NT2/D1 (cell line): Measurements from ENCODE around the gene NMRK2.
"Not testable (repeated sequence)": the region's sequence is repeated elsewhere in the genome, so short reads cannot be mapped to it uniquely, and the experiment has no call there.

ENCODE experiments used
- DNase-seq: peaks from one replicate; pipeline ENCODE4 v3.0.0-alpha.2; 2011; ENCODE audit warnings: low read depth, low spot score
- H3K27me3 ChIP-seq: 2 replicates; pipeline ENCODE4 v1.6.0; 2011; ENCODE audit warnings: mild to moderate bottlenecking; ENCODE audit not compliant: insufficient read length, insufficient read depth
- H3K36me3 ChIP-seq: 2 replicates; pipeline ENCODE4 v1.6.1; 2011; ENCODE audit warnings: mild to moderate bottlenecking, low read length, mixed read lengths; ENCODE audit not compliant: insufficient read depth, insufficient read length
- H3K4me1 ChIP-seq: 2 replicates; pipeline ENCODE4 v1.5.1; 2011; ENCODE audit not compliant: insufficient read depth, insufficient read length
- H3K4me3 ChIP-seq: 2 replicates; pipeline ENCODE4 v1.5.1; 2011; ENCODE audit warnings: low read depth; ENCODE audit not compliant: insufficient read length
- H3K9ac ChIP-seq: 2 replicates; pipeline ENCODE4 v1.6.0; 2011; ENCODE audit warnings: low read depth; ENCODE audit not compliant: insufficient read length
- H3K9me3 ChIP-seq: 2 replicates; pipeline ENCODE4 v1.5.1; 2011; ENCODE audit warnings: mild to moderate bottlenecking, low read length; ENCODE audit not compliant: insufficient read depth
- SUZ12 ChIP-seq: IDR thresholded peaks from 2 replicates; pipeline ENCODE4 v1.6.1; 2011; ENCODE audit not compliant: insufficient read length, insufficient read depth; ENCODE audit errors: extremely low read depth
- YY1 ChIP-seq: IDR thresholded peaks from 2 replicates; pipeline ENCODE4 v1.6.1; 2011; ENCODE audit not compliant: insufficient read length, insufficient read depth
- ZNF274 ChIP-seq: IDR thresholded peaks from 2 replicates; pipeline ENCODE4 v1.6.1; 2011; ENCODE audit warnings: mild to moderate bottlenecking, low read depth, low read length

NMRK2 gene

GRCh38 chr19:3961007-3961406 lies 28.1 kb downstream of the NMRK2 start:
- no peak overlapping the region for H3K4me3 ChIP-seq
- peak overlapping the region; percentile 42 for H3K9ac ChIP-seq
- no peak for TF ChIP-seq SUZ12
- no peak for TF ChIP-seq YY1
- TF ChIP-seq ZNF274: no peak
- peaks cover 90% of the 10 kb centered on the region for H3K36me3 ChIP-seq
- H3K27me3 ChIP-seq: no peaks in the 10 kb centered on the region
- H3K4me1 ChIP-seq: peaks cover 5% of the 10 kb centered on the region
- no peak for DNase-seq
- no peaks in the 10 kb centered on the region for H3K9me3 ChIP-seq

GRCh38 chr19:3963458-3964255 lies 30.8 kb downstream of the NMRK2 start:
- H3K4me3 ChIP-seq: no peak overlapping the region
- TF ChIP-seq YY1 (no peak), SUZ12 (no peak), ZNF274 (no peak)

GRCh38 chr19:3964256-3965194 lies 31.7 kb downstream of the NMRK2 start:
- TF ChIP-seq ZNF274: no peak
- no peak for TF ChIP-seq YY1
- no peak for TF ChIP-seq SUZ12
- H3K9ac ChIP-seq: no peak overlapping the region
- H3K4me3 ChIP-seq: no peak overlapping the region
- peaks cover 17% of the 10 kb centered on the region for H3K4me1 ChIP-seq
- H3K9me3 ChIP-seq: no peaks in the 10 kb centered on the region
- peaks cover 89% of the 10 kb centered on the region for H3K36me3 ChIP-seq
- H3K27me3 ChIP-seq: no peaks in the 10 kb centered on the region
- no peak for DNase-seq

More at GRCh38 chr19:3963458-3964255, 30.8 kb downstream of the NMRK2 start:
- Histone ChIP-seq H3K27me3 (no peaks in the 10 kb centered on the region), H3K36me3 (peaks cover 92% of the 10 kb centered on the region), H3K9ac (no peak overlapping the region), H3K9me3 (no peaks in the 10 kb centered on the region), H3K4me1 (peaks cover 16% of the 10 kb centered on the region)
- no peak for DNase-seq

- Histone ChIP-seq H3K9ac (peak overlapping the region; percentile 61), H3K36me3 (peaks cover 75% of the 10 kb centered on the region), H3K27me3 (no peaks in the 10 kb centered on the region), H3K4me3 (no peak overlapping the region), H3K4me1 (peaks cover 20% of the 10 kb centered on the region), H3K9me3 (no peaks in the 10 kb centered on the region)
- no peak for TF ChIP-seq SUZ12
- TF ChIP-seq YY1: no peak
- TF ChIP-seq ZNF274: no peak
- no peak for DNase-seq
Observed at GRCh38 chr19:3966051-3967017, 33.5 kb downstream of the NMRK2 start.

GRCh38 chr19:3967983-3968382 lies 35.1 kb downstream of the NMRK2 start:
- Histone ChIP-seq H3K4me1 (peaks cover 20% of the 10 kb centered on the region), H3K36me3 (peaks cover 62% of the 10 kb centered on the region)
- DNase-seq, H3K27me3 ChIP-seq, H3K4me3 ChIP-seq, H3K9me3 ChIP-seq, H3K9ac ChIP-seq: not testable (repeated sequence)

GRCh38 chr19:3968556-3969434 lies 35.9 kb downstream of the NMRK2 start:
- H3K36me3 ChIP-seq: peaks cover 54% of the 10 kb centered on the region
- H3K4me3 ChIP-seq: peak overlapping the region; percentile 91
- no peak for TF ChIP-seq ZNF274
- no peak for TF ChIP-seq YY1
- no peak for TF ChIP-seq SUZ12
- no peaks in the 10 kb centered on the region for H3K9me3 ChIP-seq
- DNase-seq: peak; percentile 99
- H3K27me3 ChIP-seq: no peaks in the 10 kb centered on the region
- H3K4me1 ChIP-seq: peaks cover 20% of the 10 kb centered on the region
- H3K9ac ChIP-seq: peak overlapping the region; percentile 94
